ENCODE measurements around the gene PKM. TPM values are rescaled to one million over a fixed set of nuclear protein-coding genes. Genes with fewer than 3 reads are reported as not detected.

Gene PKM
- total and polyA plus RNA-seq, 2 donors (not counting 3 experiments of a cell fraction or from before 2014, with no cell fraction given), result 689 to 968 TPM

DNA sequence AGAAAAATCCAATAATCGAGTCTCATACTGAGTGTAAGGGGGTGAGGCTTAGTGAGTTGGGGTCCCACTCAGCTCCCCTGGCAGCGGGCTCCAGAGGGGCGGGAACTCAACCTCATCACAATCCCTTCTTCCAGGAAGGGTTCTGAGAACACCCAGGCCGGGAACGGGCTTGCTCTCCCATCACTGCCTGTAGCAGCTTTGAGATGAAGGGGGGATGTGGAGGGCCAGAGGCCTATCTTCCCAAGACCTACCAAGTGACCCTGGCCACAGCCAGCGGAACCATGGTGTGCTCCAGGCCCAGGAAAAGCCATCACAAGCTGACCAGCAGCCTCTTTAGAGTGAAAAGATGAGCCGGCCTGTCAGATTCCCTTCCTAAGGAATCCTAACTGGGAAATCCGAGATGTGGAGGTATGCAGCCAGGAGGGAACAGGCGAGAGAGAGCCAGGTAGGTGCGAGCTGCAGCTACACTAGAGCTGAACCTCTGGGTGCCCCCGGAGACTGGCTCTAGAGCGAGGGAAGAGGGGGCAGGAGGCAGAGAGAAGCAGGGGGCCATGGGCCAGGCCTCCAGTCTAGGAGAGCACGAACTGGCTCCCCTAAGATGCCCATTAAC, 51.9 kb downstream of the PKM start:
- Histone ChIP-seq H3K9ac (replicated peaks; ENCODE audit: extremely low read depth, insufficient read depth, low read length) (no peak overlapping the region), H3K9me1 (replicated peaks; ENCODE audit: control insufficient read depth, extremely low read depth, insufficient read depth, low read length) (no peaks in the 10 kb centered on the region), H3K9me3 (replicated peaks; ENCODE audit: control insufficient read depth, insufficient read depth, low read length) (no peaks in the 10 kb centered on the region), H3K4me3 (replicated peaks in 1 of 3; ENCODE audit: insufficient read depth in 1 of 3, low read depth in 1 of 3, low read length in 3 of 3) (no peak overlapping the region), H4K20me1 (replicated peaks; ENCODE audit: control insufficient read depth, extremely low read depth, insufficient read depth, low read length) (no peaks in the 10 kb centered on the region), H3K4me1 (ENCODE audit: control insufficient read depth, extremely low read depth, insufficient read depth, low read length) (no peaks in the 10 kb centered on the region), H2AFZ (ENCODE audit: low read depth, low read length) (no peak overlapping the region), H3K27ac (ENCODE audit: insufficient read depth, low read depth, low read length) (no peak overlapping the region), H3K36me3 (ENCODE audit: control insufficient read depth in 2 of 2, extremely low read depth in 1 of 2, insufficient read depth in 2 of 2, low read length in 2 of 2) (no peaks in the 10 kb centered on the region), H3K79me2 (ENCODE audit: control insufficient read depth, insufficient read depth, low read length) (no peaks in the 10 kb centered on the region), H3K4me2 (ENCODE audit: insufficient read depth, low read length) (no peak overlapping the region), H3K27me3 (ENCODE audit: control insufficient read depth in 2 of 2, insufficient read depth in 2 of 2, low read length in 2 of 2) (peaks cover 5 to 11% of the 10 kb centered on the region in 2 experiments)
- TF ChIP-seq FOS (IDR thresholded peaks at IDR 0.05; ENCODE audit: borderline replicate concordance, insufficient read depth, low read length), result no peak
- no peak for TF ChIP-seq POLR2A (IDR thresholded peaks at IDR 0.05; ENCODE audit: low read depth, low read length)
- TF ChIP-seq MYC (IDR thresholded peaks at IDR 0.05; ENCODE audit: low read depth, low read length), result no peak
- TF ChIP-seq, protein P1, sequence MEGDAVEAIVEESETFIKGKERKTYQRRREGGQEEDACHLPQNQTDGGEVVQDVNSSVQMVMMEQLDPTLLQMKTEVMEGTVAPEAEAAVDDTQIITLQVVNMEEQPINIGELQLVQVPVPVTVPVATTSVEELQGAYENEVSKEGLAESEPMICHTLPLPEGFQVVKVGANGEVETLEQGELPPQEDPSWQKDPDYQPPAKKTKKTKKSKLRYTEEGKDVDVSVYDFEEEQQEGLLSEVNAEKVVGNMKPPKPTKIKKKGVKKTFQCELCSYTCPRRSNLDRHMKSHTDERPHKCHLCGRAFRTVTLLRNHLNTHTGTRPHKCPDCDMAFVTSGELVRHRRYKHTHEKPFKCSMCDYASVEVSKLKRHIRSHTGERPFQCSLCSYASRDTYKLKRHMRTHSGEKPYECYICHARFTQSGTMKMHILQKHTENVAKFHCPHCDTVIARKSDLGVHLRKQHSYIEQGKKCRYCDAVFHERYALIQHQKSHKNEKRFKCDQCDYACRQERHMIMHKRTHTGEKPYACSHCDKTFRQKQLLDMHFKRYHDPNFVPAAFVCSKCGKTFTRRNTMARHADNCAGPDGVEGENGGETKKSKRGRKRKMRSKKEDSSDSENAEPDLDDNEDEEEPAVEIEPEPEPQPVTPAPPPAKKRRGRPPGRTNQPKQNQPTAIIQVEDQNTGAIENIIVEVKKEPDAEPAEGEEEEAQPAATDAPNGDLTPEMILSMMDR (IDR thresholded peaks at IDR 0.05; ENCODE audit: extremely low read depth in 1 of 2, insufficient read depth in 1 of 2, low read depth in 1 of 2, low read length in 2 of 2), result no peak
- no peak for TF ChIP-seq POLR2AphosphoS5 (IDR thresholded peaks at IDR 0.05; ENCODE audit: insufficient read depth, low read depth, low read length)
- ChIA-PET POLR2A (no interaction called here), CTCF (interaction anchor here (0.7 kb wide), 1 partner anchor 42 kb away, joined by 5 read pairs; no protein-coding TSS in a partner anchor)
- BruUV-seq (replicated peaks), result no TSS peak
- no peak for DNase-seq (ENCODE audit: low read depth, low spot score)
- intact Hi-C loops (cut with micrococcal nuclease) (no loop called here), dilution Hi-C loops (cut with MboI; ENCODE audit: extremely low pct_ligation_motif_present, low sequenced_read_pairs) (no loop called here)
- FAIRE-seq, result no peak

DNA sequence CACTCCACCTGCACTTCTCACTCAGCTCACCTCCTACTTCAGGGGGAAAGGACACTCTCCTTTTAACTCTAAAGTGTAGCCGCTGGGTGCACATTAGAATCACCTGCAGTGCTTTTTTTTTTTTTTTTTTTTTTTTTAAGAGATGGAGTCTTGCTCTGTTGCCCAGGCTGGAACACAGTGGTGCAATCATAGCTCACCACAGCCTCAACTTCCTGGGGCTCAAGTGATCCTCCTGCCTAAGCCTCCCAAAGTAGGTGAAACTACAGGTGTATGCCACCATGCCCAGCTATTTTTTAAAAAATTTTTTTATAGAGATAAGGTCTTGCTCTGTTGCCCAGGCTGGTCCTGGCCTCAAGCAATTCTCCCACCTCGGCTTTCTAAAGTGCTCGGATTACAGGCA, 54.2 kb downstream of the PKM start:
- Histone ChIP-seq H3K9me3 (replicated peaks; ENCODE audit: control insufficient read depth, insufficient read depth, low read length) (no peaks in the 10 kb centered on the region), H3K4me3 (replicated peaks in 1 of 3; ENCODE audit: insufficient read depth in 1 of 3, low read depth in 1 of 3, low read length in 3 of 3) (no peak overlapping the region), H3K27me3 (ENCODE audit: control insufficient read depth in 2 of 2, insufficient read depth in 2 of 2, low read length in 2 of 2) (peaks cover 0 to 3% of the 10 kb centered on the region in 2 experiments), H3K4me1 (ENCODE audit: control insufficient read depth, extremely low read depth, insufficient read depth, low read length) (no peaks in the 10 kb centered on the region), H2AFZ (ENCODE audit: low read depth, low read length) (no peak overlapping the region), H3K27ac (ENCODE audit: insufficient read depth, low read depth, low read length) (no peak overlapping the region), H3K4me2 (ENCODE audit: insufficient read depth, low read length) (no peak overlapping the region), H4K20me1 (replicated peaks; ENCODE audit: control insufficient read depth, extremely low read depth, insufficient read depth, low read length) (no peaks in the 10 kb centered on the region), H3K9me1 (replicated peaks; ENCODE audit: control insufficient read depth, extremely low read depth, insufficient read depth, low read length) (no peaks in the 10 kb centered on the region), H3K79me2 (ENCODE audit: control insufficient read depth, insufficient read depth, low read length) (no peaks in the 10 kb centered on the region), H3K9ac (replicated peaks; ENCODE audit: extremely low read depth, insufficient read depth, low read length) (no peak overlapping the region), H3K36me3 (ENCODE audit: control insufficient read depth in 2 of 2, extremely low read depth in 1 of 2, insufficient read depth in 2 of 2, low read length in 2 of 2) (no peaks in the 10 kb centered on the region)
- no peak for TF ChIP-seq JUN (IDR thresholded peaks at IDR 0.05; ENCODE audit: borderline replicate concordance, insufficient read depth, insufficient read length, low read depth)
- TF ChIP-seq, protein P1 (IDR thresholded peaks at IDR 0.05; ENCODE audit: extremely low read depth in 1 of 2, insufficient read depth in 1 of 2, low read depth in 1 of 2, low read length in 2 of 2), result no peak
- TF ChIP-seq FOS (IDR thresholded peaks at IDR 0.05; ENCODE audit: borderline replicate concordance, insufficient read depth, low read length), result no peak
- no peak for TF ChIP-seq EZH2 (IDR thresholded peaks at IDR 0.05; ENCODE audit: borderline replicate concordance, low read depth, low read length, severe bottlenecking)
- no peak for TF ChIP-seq GATA2 (IDR thresholded peaks at IDR 0.05; ENCODE audit: insufficient read depth, insufficient read length, low read depth, low read length)
- no peak for TF ChIP-seq POLR2A (IDR thresholded peaks at IDR 0.05; ENCODE audit: low read depth, low read length)
- TF ChIP-seq MYC (IDR thresholded peaks at IDR 0.05; ENCODE audit: low read depth, low read length), result no peak
- TF ChIP-seq, protein P2, sequence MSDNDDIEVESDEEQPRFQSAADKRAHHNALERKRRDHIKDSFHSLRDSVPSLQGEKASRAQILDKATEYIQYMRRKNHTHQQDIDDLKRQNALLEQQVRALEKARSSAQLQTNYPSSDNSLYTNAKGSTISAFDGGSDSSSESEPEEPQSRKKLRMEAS (IDR thresholded peaks at IDR 0.05; ENCODE audit: insufficient read depth, insufficient read length), result no peak
- TF ChIP-seq POLR2AphosphoS5 (IDR thresholded peaks at IDR 0.05; ENCODE audit: insufficient read depth, low read depth, low read length), result no peak
- no TSS peak for BruUV-seq (replicated peaks)
- ChIA-PET CTCF (interaction anchor here (1.6 kb wide), 2 partner anchors 11 to 21 kb away, joined by 3 read pairs; no protein-coding TSS in a partner anchor), POLR2A (no interaction called here)
- FAIRE-seq (no peak), DNase-seq (ENCODE audit: low read depth, low spot score) (no peak)
- dilution Hi-C loops (cut with MboI; ENCODE audit: extremely low pct_ligation_motif_present, low sequenced_read_pairs) (no loop called here), intact Hi-C loops (cut with micrococcal nuclease) (no loop called here)
